Stimulated activated CD8-positive, alpha-beta memory T cell treated with anti-CD3 and anti-CD28 coated beads, Interleukin-12 subunit alpha, Interleukin-12 subunit beta, amount 100 ng/mL, for 1 hour (primary cell): ENCODE measurements around the gene CD55.

Experiments used
- DNase-seq: peaks from one replicate; pipeline ENCODE4 v3.0.0-alpha.2; 2020; ENCODE audit warnings: low read depth

Gene CD55

GRCh38 chr1:207321079-207321789 lies at the start of gene CD55:
Gene CD55, plus strand, starts transcription at chr1:207321678. Its CDS starts 88 bp downstream, at chr1:207321766.
- DNase-seq: peak; percentile 99

GRCh38 chr1:207274882-207275281 lies 46.6 kb upstream of the CD55 start:
- no peak for DNase-seq

- no peak for DNase-seq
Measured at GRCh38 chr1:207276465-207276864, 45.0 kb upstream of the CD55 start.

- no peak for DNase-seq
Measured at GRCh38 chr1:207277241-207277640, 44.2 kb upstream of the CD55 start.

GRCh38 chr1:207279652-207280051 lies 41.8 kb upstream of the CD55 start:
- no peak for DNase-seq

- no peak for DNase-seq
Measured at GRCh38 chr1:207280706-207281105, 40.8 kb upstream of the CD55 start.

GRCh38 chr1:207282058-207282457 lies 39.4 kb upstream of the CD55 start:
- no peak for DNase-seq

GRCh38 chr1:207282496-207283380 lies 38.7 kb upstream of the CD55 start:
- DNase-seq: no peak

- DNase-seq: no peak
Measured at GRCh38 chr1:207283421-207283820, 38.1 kb upstream of the CD55 start.

- no peak for DNase-seq
Measured at GRCh38 chr1:207284209-207284897, 37.1 kb upstream of the CD55 start.

GRCh38 chr1:207286786-207287468 lies 34.6 kb upstream of the CD55 start:
- no peak for DNase-seq

- no peak for DNase-seq
Measured at GRCh38 chr1:207288315-207288714, 33.2 kb upstream of the CD55 start.

GRCh38 chr1:207289756-207290155 lies 31.7 kb upstream of the CD55 start:
- DNase-seq: no peak

GRCh38 chr1:207291723-207292122 lies 29.8 kb upstream of the CD55 start:
- no peak for DNase-seq

- no peak for DNase-seq
Measured at GRCh38 chr1:207298186-207298585, 23.3 kb upstream of the CD55 start.

GRCh38 chr1:207298636-207299398 lies 22.7 kb upstream of the CD55 start:
- DNase-seq: no peak

GRCh38 chr1:207300970-207301369 lies 20.5 kb upstream of the CD55 start:
- DNase-seq: no peak

- no peak for DNase-seq
Measured at GRCh38 chr1:207302618-207303393, 18.7 kb upstream of the CD55 start.

GRCh38 chr1:207304710-207305488 lies 16.6 kb upstream of the CD55 start:
- DNase-seq: no peak

GRCh38 chr1:207305489-207305873 lies 16.0 kb upstream of the CD55 start:
- DNase-seq: no peak
